Measurements from ENCODE around the gene TFPT.

Gene TFPT

GRCh38 chr19:54069470-54069869, 46.0 kb downstream of the TFPT start:
- ATAC-seq, result no peak

GRCh38 chr19:54063350-54064116, 51.9 kb downstream of the TFPT start, which contains the start of gene VSTM1:
VSTM1 (minus strand) TSS chr19:54063897; CDS start chr19:54063777, 120 bp downstream.
- ATAC-seq, result no peak

- ATAC-seq, result no peak
Measured at GRCh38 chr19:54062643-54063042, 52.8 kb downstream of the TFPT start.
